HG02571 (cell line): ENCODE measurements around the gene FOXP2.

Experiments
- ATAC-seq: cut with Tn5 transposase; IDR thresholded peaks from one replicate; pipeline ENCODE4 v1.9.1; 2021; ENCODE audit warnings: mild to moderate bottlenecking, moderate library complexity; ENCODE audit not compliant: unreplicated experiment

The FOXP2 gene

GRCh38 chr7:114703677-114704076 lies 289.1 kb downstream of the FOXP2 start:
- no peak for ATAC-seq

DNA sequence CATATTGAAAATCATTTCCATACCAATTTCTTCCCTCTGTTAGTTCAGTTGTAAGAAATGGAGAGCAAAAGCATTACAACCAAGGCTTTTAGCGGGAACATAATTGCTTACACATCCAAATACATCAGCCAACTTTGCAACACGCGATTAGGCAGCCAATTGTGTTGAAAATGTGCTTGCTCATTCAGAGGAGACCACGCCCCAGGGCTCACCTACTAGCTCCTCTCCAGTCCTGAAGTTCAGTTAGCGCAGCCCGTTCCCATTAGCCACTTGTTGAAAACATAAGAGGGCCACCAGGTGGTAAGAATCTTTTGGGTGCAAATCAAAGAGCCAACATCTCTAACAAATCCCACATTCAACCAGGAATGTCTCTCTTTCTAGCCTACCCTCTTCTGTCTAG lies 294.0 kb downstream of the FOXP2 start:
- no peak for ATAC-seq

DNA sequence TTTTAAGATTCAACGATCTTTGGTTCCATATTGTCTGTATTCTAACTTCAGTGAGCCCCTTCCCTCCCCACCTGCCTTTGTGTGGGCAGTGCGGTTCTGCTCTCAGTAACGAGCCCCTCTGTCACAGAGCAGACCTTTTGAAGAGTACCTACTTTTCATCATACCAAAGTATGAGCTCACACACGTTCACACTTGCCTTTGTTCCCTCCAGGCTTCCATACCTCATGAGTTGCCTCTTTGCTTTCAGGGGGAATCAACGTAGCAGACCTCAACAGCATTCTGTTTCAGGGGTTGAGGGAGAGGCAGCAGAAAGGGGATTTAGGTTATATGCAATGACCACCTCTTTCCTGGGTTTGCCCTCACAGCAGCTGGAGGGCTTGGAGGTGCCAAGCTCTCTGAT lies 295.9 kb downstream of the FOXP2 start:
- no peak for ATAC-seq

GRCh38 chr7:114711241-114711640 lies 296.6 kb downstream of the FOXP2 start:
- no peak for ATAC-seq

DNA sequence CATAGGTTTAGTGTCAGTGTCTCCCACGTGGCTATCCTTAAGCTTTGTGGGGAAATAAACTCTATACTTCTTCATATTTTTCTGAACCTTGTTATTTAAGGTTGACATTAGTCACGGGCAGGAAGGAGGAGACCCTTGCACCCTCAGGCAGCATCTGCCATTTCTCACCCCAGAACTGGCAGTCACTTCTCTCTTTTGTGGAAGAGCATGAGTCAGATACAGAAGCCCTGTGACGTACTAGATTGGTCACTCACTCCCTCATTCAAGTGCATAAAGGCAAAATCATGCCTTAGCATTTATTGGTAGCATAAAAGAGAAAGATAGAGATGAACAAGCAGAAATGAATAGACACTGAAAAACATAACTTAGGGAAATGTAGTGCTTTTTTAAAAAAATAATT lies 301.3 kb downstream of the FOXP2 start:
- no peak for ATAC-seq

DNA sequence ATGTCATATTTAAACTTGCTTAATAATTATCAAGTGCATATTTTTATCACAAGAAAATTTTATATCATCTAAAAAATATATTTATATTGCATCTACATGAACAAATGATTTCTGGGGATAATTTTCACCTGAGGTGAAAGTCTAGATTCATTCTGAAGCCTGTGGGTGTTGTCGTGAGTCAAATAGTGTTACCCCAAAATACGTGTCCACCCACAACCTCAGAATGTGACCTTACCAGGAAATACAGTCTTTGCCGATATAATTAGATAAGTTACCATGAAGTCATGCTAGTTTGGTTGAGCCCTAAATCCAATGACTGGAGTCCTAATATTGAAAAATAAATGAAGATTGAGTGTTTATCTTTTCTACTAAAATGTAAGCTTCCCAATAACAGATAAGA lies 304.2 kb downstream of the FOXP2 start:
- ATAC-seq: no peak

DNA sequence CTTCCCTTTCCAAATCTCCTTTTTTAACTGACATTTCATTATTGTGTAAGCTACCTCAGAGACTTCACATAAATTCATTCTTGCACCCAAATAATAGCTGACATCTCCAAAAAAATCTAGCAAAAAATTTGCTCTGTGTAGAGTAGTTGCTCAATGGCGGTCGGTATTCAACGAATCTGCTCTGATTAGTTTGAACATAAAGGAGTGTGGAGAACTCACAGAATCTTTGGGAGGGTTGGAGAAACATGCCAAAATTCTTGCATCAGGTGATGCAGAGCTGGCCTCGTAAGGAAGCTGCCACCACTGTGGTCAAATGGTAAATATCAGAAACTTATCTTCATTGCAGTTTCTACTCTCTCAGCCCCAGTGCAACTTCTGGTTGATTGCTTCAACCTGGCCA lies 306.1 kb downstream of the FOXP2 start:
- ATAC-seq: no peak

DNA sequence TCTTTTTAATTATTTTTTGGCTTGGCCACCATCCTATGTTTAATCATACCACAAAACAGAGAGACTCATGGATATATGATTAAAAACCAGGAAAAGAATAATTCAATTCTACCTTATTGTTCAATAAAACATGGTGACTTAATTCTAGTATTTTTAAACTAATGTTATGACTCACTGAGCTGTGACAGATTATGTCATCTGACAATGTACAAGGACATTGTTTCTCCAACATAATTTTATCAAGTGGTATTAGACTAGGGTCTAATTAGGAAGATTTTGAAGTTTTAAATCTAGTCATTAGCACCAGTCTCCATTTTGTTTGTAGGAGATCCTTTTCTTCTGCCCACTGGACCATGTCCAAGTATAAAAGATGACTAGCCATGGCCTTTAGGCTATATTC lies 307.9 kb downstream of the FOXP2 start:
- no peak for ATAC-seq

- no peak for ATAC-seq
These were observed 308.7 kb downstream of the FOXP2 start for GRCh38 chr7:114723308-114723707.

- ATAC-seq: no peak
These were observed 325.5 kb downstream of the FOXP2 start for GRCh38 chr7:114740095-114740494.

GRCh38 chr7:114740941-114741340 lies 326.3 kb downstream of the FOXP2 start:
- ATAC-seq: no peak

DNA sequence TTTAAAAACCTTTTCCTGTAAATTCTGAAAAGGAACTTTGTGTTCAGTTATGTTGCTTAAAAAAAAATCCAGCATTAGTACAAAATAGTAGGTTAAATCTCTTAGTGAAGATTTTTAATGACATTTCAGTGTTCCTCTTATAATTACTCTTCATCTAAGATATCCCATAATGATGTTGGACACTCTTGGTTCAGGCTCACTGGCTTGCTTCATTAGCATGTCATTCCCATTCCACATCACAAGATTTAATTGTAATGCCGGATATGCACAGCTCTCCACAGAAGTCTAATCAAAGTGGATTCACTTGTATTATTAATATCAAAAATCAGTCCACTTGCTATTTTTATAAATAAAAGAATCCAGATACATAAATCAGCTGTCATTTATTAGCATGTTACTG lies 327.3 kb downstream of the FOXP2 start:
- no peak for ATAC-seq
